HL-60 (cell line): ENCODE results near the gene CDK12.

Experiments used
- DNase-seq, 2 experiments: peaks; one replicate each; pipeline ENCODE4 v3.0.0-alpha.2; 2010 to 2020; ENCODE audit warnings: low read depth in 1 of 2, low spot score in 1 of 2
- H3K27ac ChIP-seq: fragments of 250-450 bp; sonication (Bioruptor Pico); replicated peaks from 2 replicates; pipeline ENCODE4 v1.5.1; 2020; ENCODE audit warnings: mild to moderate bottlenecking, moderate library complexity
- H3K27me3 ChIP-seq: fragments of 250-450 bp; sonication (Bioruptor Pico); 2 replicates; pipeline ENCODE4 v1.5.1; 2021; ENCODE audit warnings: mild to moderate bottlenecking, moderate library complexity; ENCODE audit not compliant: insufficient read depth, poor library complexity, severe bottlenecking
- H3K4me3 ChIP-seq: replicated peaks from 2 replicates; pipeline ENCODE4 v1.5.1; 2011; ENCODE audit warnings: mild to moderate bottlenecking, control low read depth, low read length; ENCODE audit not compliant: insufficient read depth
- CTCF ChIP-seq: IDR thresholded peaks from one replicate; pipeline ENCODE4 v1.5.1; 2011; ENCODE audit warnings: low read length, control low read depth, inconsistent platforms; ENCODE audit not compliant: insufficient read depth
- GABPA ChIP-seq: IDR thresholded peaks from 2 replicates; pipeline ENCODE4 v1.6.1; 2012; ENCODE audit warnings: low read depth
- POLR2AphosphoS5 ChIP-seq: IDR thresholded peaks from 2 replicates; pipeline ENCODE4 v1.6.1; 2012; ENCODE audit warnings: low read depth
- REST ChIP-seq: IDR thresholded peaks from 2 replicates; pipeline ENCODE4 v1.6.1; 2012; ENCODE audit warnings: low read depth; ENCODE audit not compliant: insufficient replicate concordance
- SPI1 ChIP-seq: IDR thresholded peaks from 2 replicates; pipeline ENCODE4 v1.6.1; 2012; ENCODE audit warnings: low read depth, mild to moderate bottlenecking, borderline replicate concordance

The CDK12 gene

GRCh38 chr17:39483506-39483905 lies 22.2 kb downstream of the CDK12 start:
- Histone ChIP-seq H3K4me3 (no peak overlapping the region), H3K27ac (no peak overlapping the region), H3K27me3 (no peaks in the 10 kb centered on the region)
- no peak for TF ChIP-seq POLR2AphosphoS5
- no peak for TF ChIP-seq CTCF
- no peak for TF ChIP-seq REST
- TF ChIP-seq SPI1: no peak
- no peak for TF ChIP-seq GABPA
- DNase-seq: no peak

GRCh38 chr17:39484178-39484577 lies 22.9 kb downstream of the CDK12 start:
- Histone ChIP-seq H3K27ac (no peak overlapping the region), H3K4me3 (no peak overlapping the region), H3K27me3 (no peaks in the 10 kb centered on the region)
- TF ChIP-seq SPI1: 0 out of 2 replicates have a peak, but pooled peaks have one; percentile 7
- TF ChIP-seq GABPA: no peak
- no peak for TF ChIP-seq REST
- no peak for TF ChIP-seq CTCF
- no peak for DNase-seq

GRCh38 chr17:39485555-39485954 lies 24.3 kb downstream of the CDK12 start:
- Histone ChIP-seq H3K27me3 (no peaks in the 10 kb centered on the region), H3K27ac (no peak overlapping the region)
- peak in 1 of 2 experiments; percentile 15 for DNase-seq

More at GRCh38 chr17:39485555-39485954, 24.3 kb downstream of the CDK12 start:
- TF ChIP-seq GABPA (no peak), POLR2AphosphoS5 (no peak), CTCF (no peak), REST (no peak), SPI1 (no peak)
- no peak overlapping the region for H3K4me3 ChIP-seq
